Lung (tissue), 12 donors: Measurements from ENCODE around the gene THAP12. TPM values are rescaled to one million over a fixed set of nuclear protein-coding genes. Genes with fewer than 3 reads are reported as not detected.

Source experiments
- ATAC-seq: fragments of 200-7000 bp; cut with Tn5 transposase; one replicate; pipeline ENCODE4 v1.9.1; 2020; ENCODE audit warnings: moderate number of reproducible peaks; ENCODE audit not compliant: insufficient read depth, low FRiP score
- DNase-seq, 3 donors: peaks; one replicate each; pipeline ENCODE4 v3.0.0-alpha.2; 2013 to 2017
- H3K27ac ChIP-seq, 2 donors: one replicate each; pipeline ENCODE4 v1.5.1; 2013; ENCODE audit warnings: mild to moderate bottlenecking in 2 of 2, moderate library complexity in 2 of 2, control low read depth in 1 of 2, inconsistent platforms in 1 of 2, low read depth in 1 of 2, low read length in 1 of 2
- H3K27me3 ChIP-seq, 3 donors: one replicate each; pipeline ENCODE4 v1.5.1; 2013; ENCODE audit warnings: low read length in 2 of 3; ENCODE audit not compliant: control insufficient read depth in 3 of 3, insufficient read depth in 3 of 3
- H3K36me3 ChIP-seq, 4 donors: one replicate each; pipeline ENCODE4 v1.5.1; 2013; ENCODE audit warnings: low read length in 4 of 4, mild to moderate bottlenecking in 1 of 4, moderate library complexity in 1 of 4; ENCODE audit not compliant: control insufficient read depth in 4 of 4, insufficient read depth in 4 of 4
- H3K4me1 ChIP-seq, 5 donors: one replicate each; pipeline ENCODE4 v1.5.1; 2013; ENCODE audit warnings: low read length in 5 of 5, mild to moderate bottlenecking in 2 of 5, moderate library complexity in 1 of 5; ENCODE audit not compliant: control insufficient read depth in 5 of 5, insufficient read depth in 5 of 5
- H3K4me3 ChIP-seq: one replicate; pipeline ENCODE4 v1.5.1; 2013; ENCODE audit warnings: mild to moderate bottlenecking, control low read depth, moderate library complexity
- H3K9ac ChIP-seq, 2 donors: one replicate each; pipeline ENCODE4 v1.5.1; 2013; ENCODE audit warnings: low read length in 2 of 2, control low read depth in 1 of 2; ENCODE audit not compliant: insufficient read depth in 1 of 2
- H3K9me3 ChIP-seq, 4 donors: one replicate each; pipeline ENCODE4 v1.5.1; 2013; ENCODE audit warnings: low read length in 3 of 4, mild to moderate bottlenecking in 1 of 4, moderate library complexity in 1 of 4; ENCODE audit not compliant: control insufficient read depth in 4 of 4, insufficient read depth in 3 of 4
- WGBS, 2 donors: extraction: QIAGEN DNeasy Blood & Tissue Kit; methylation state at CpG; one replicate each; pipeline ENCODE4 v1.1.7; 2013; 5-methylcytosine and 5-hydroxymethylcytosine counted together
- polyA plus RNA-seq, 2 donors: library from polyadenylated mRNA; stranded (reverse); fragments of 200-250 nt; gene quantifications; one replicate each; pipeline ENCODE4 v1.2.1, GENCODE V29; 2013
- total RNA-seq, 2 donors: library from RNA; depleted of rRNA in 1 of 2; stranded (reverse); fragments of >200 nt in 1 of 2; gene quantifications; one replicate each; pipeline ENCODE4 v1.2.1, GENCODE V29; 2014 to 2021
- TF ChIP-seq, protein P1 (sequence below): IDR thresholded peaks from 2 replicates; pipeline ENCODE4 v1.5.1; 2012; ENCODE audit warnings: mild to moderate bottlenecking; ENCODE audit errors: control extremely low read depth, extremely low read depth
- donor health status: control.
- donor health status: control.
- donor health status: Bipolar disorder and iron deficiency.
- donor health status: healthy.
- donor health status: DM: yes; HTN: yes; CAD: no.

Gene THAP12
- total and polyA plus RNA-seq, 4 donors, result 18.5 to 43.4 (median 28.4) TPM

DNA sequence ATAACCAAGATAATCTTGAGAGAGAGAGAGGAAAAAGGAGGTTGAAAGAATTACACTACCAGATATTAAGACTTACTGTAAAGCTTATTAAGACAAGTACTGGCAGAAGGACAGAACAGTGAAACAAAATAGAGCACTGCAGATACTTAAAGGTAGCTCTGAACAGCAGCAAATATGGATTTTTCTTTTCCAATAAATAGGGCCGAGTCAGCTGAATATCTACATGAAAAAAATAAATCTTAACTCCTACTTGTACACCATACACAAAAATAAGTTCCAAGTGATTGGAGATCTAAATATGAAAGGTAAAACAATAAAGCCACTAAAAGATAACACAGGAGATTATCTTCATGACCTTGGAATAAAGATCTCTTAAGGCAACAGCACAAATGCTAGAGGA, 12.4 kb downstream of the THAP12 start:
- no peak for DNase-seq
- WGBS, 2 donors, result 61 to 84% methylated on average over 1 of the region's 1 CpG
- Histone ChIP-seq H3K36me3 (peaks cover 0 to 2% (median 0%) of the 10 kb centered on the region in 4 donors), H3K4me1 (peaks cover 0 to 11% (median 4%) of the 10 kb centered on the region in 5 donors), H3K9me3 (no peaks in the 10 kb centered on the region), H3K9ac (no peak overlapping the region), H3K4me3 (no peak overlapping the region), H3K27ac (no peak overlapping the region), H3K27me3 (no peaks in the 10 kb centered on the region)
- ATAC-seq, result no peak
- TF ChIP-seq, protein P1, sequence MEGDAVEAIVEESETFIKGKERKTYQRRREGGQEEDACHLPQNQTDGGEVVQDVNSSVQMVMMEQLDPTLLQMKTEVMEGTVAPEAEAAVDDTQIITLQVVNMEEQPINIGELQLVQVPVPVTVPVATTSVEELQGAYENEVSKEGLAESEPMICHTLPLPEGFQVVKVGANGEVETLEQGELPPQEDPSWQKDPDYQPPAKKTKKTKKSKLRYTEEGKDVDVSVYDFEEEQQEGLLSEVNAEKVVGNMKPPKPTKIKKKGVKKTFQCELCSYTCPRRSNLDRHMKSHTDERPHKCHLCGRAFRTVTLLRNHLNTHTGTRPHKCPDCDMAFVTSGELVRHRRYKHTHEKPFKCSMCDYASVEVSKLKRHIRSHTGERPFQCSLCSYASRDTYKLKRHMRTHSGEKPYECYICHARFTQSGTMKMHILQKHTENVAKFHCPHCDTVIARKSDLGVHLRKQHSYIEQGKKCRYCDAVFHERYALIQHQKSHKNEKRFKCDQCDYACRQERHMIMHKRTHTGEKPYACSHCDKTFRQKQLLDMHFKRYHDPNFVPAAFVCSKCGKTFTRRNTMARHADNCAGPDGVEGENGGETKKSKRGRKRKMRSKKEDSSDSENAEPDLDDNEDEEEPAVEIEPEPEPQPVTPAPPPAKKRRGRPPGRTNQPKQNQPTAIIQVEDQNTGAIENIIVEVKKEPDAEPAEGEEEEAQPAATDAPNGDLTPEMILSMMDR, result no peak

DNA sequence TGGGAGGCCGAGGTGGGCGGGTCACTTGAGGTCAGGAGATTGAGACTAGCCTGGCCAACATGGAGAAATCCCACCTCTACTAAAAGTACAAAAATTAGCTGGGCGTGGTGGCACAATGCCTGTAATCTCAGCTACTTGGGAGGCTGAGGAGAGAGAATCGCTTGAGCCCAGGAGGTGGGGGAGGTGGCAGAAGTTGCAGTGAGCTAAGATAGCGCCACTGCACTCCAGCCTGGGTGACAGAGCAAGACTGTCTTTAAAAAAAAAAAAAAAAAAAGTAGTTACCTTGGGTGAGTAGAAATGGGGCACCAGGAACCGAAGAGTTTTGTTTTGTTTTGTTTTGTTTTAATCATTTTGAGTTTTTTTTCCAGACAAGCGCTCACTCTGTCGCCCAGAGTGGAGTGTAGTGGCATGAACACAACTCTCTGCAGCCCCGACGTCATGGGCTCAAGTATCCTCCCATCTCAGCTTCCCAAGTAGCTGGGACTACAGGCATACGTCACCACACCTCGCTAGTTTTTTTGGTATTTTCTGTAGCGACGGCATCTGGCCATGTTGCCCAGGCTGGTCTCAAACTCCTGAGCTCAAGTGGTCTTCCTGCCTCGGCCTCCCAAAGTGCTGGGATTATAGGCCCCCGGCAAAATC, 15.8 kb downstream of the THAP12 start:
- ATAC-seq, result no peak

DNA sequence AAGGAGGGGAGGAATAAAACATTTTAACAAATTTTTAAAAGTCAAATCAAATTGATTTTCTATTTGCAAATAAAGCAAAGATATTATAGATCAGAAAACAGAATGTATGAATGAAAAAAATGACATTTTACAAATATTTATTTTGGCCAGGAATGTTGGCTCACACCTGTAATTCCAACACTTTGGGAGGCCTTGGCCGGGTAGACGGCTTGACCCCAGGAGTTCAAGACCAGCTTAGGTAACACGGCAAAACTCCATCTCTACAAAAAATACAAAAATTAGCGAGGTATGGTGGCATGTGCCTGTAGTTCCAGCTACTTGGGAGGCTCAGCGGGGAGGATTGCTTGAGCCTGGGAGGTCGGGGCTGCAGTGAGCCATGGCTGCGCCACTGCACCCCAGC, 18.2 kb downstream of the THAP12 start:
- peaks cover 0 to 16% (median 4%) of the 10 kb centered on the region in 5 donors for H3K4me1 ChIP-seq
- H3K27ac ChIP-seq, result no peak overlapping the region
- TF ChIP-seq, protein P1, result no peak
- no peak overlapping the region for H3K4me3 ChIP-seq
- no peaks in the 10 kb centered on the region for H3K9me3 ChIP-seq
- WGBS, 2 donors, result 84 to 94% methylated on average over 7 of the region's 7 CpGs
- ATAC-seq (no peak), DNase-seq (no peak)
- no peaks in the 10 kb centered on the region for H3K27me3 ChIP-seq
- peaks cover 0 to 2% (median 0%) of the 10 kb centered on the region in 4 donors for H3K36me3 ChIP-seq
- no peak overlapping the region for H3K9ac ChIP-seq

More for the DNA sequence above, 15.8 kb downstream of the THAP12 start:
- Histone ChIP-seq H3K9me3 (no peaks in the 10 kb centered on the region), H3K36me3 (peaks cover 0 to 2% (median 0%) of the 10 kb centered on the region in 4 donors), H3K27ac (no peak overlapping the region), H3K4me1 (peaks cover 0 to 19% (median 4%) of the 10 kb centered on the region in 5 donors), H3K4me3 (no peak overlapping the region), H3K9ac (no peak overlapping the region), H3K27me3 (no peaks in the 10 kb centered on the region)
- TF ChIP-seq, protein P1, result no peak
- DNase-seq, result no peak
- 85 to 95% methylated on average over 16 of the region's 16 CpGs for WGBS, 2 donors
